GM18508 (cell line): ENCODE results near the gene HS3ST5.

ENCODE experiments used
- ATAC-seq: cut with Tn5 transposase; IDR thresholded peaks from one replicate; pipeline ENCODE4 v1.9.1; 2021; ENCODE audit warnings: moderate number of reproducible peaks; ENCODE audit not compliant: insufficient read depth, unreplicated experiment

Gene HS3ST5

GRCh38 chr6:114010540-114010939, 332.3 kb downstream of the HS3ST5 start:
- ATAC-seq, result no peak

GRCh38 chr6:114009192-114009591, 333.6 kb downstream of the HS3ST5 start:
- ATAC-seq, result no peak

GRCh38 chr6:114008331-114008730, 334.5 kb downstream of the HS3ST5 start:
- ATAC-seq, result no peak

GRCh38 chr6:114007516-114007915, 335.3 kb downstream of the HS3ST5 start:
- no peak for ATAC-seq
